ENCODE results near the gene NPTX1. TPM values are rescaled to one million over a fixed set of nuclear protein-coding genes. Genes with fewer than 3 reads are reported as not detected.

Gene NPTX1
- total and polyA plus RNA-seq, 9 of the 15 experiments (the other 6 are each of a cell fraction or from before 2014, with no cell fraction given), result 0.04 TPM; not detected in 8

GRCh38 chr17:80457236-80457856 lies 19.1 kb downstream of the NPTX1 start:
- Histone ChIP-seq H3K9ac (ENCODE audit: insufficient read depth in 1 of 2, low read depth in 2 of 2, low read length in 2 of 2) (peak overlapping the region in 1 of 2 experiments; percentile 82; a peak in 1 of 4 replicates), H3K9me3 (replicated peaks; ENCODE audit: control insufficient read depth, insufficient read depth, low read depth, low read length) (no peaks in the 10 kb centered on the region), H3K4me1 (replicated peaks in 1 of 2; ENCODE audit: control insufficient read depth in 2 of 2, insufficient read depth in 2 of 2, low read length in 2 of 2) (peaks cover 36 to 53% of the 10 kb centered on the region in 2 experiments), H3K4me2 (ENCODE audit: insufficient read depth, low read length) (peak overlapping the region; percentile 71), H2AFZ (ENCODE audit: low read depth, low read length) (peak overlapping the region; percentile 30; the same call in 1 of the 2 replicates), H3K36me3 (ENCODE audit: control insufficient read depth, insufficient read depth, low read length) (no peaks in the 10 kb centered on the region), H3K27ac (ENCODE audit: extremely low read depth, low read depth, low read length) (no peak overlapping the region), H3K27me3 (ENCODE audit: control insufficient read depth in 2 of 2, insufficient read depth in 2 of 2, low read length in 2 of 2) (peaks cover 18 to 39% of the 10 kb centered on the region in 2 experiments; a peak in 4 of 5 replicates), H4K20me1 (replicated peaks; ENCODE audit: control insufficient read depth, insufficient read depth, low read length) (peaks cover 8% of the 10 kb centered on the region; the same call in 1 of the 2 replicates), H3K4me3 (no peak overlapping the region), H3K79me2 (ENCODE audit: control insufficient read depth, insufficient read depth, low read length) (peaks cover 3% of the 10 kb centered on the region; the same call in 2 of the 3 replicates), H3K9me1 (ENCODE audit: control insufficient read depth, insufficient read depth, low read length) (no peaks in the 10 kb centered on the region)
- no TSS peak for BruUV-seq (replicated peaks)
- CTCF ChIA-PET (ENCODE audit: low intra/inter-chr PET ratio), result no interaction called here
- FAIRE-seq, result peak; percentile 89
- ATAC-seq, result no peak
- intact Hi-C loops (cut with micrococcal nuclease), result no loop called here
- POLR2A ChIA-PET, result interaction anchor here (0.6 kb wide), 1 partner anchor 38 kb away, joined by 3 read pairs; no protein-coding TSS in a partner anchor
- peak; percentile 47 to 69 (median 50) for DNase-seq (ENCODE audit: extremely low read depth in 1 of 4, low spot score in 3 of 4)
- in situ Hi-C loops (cut with MboI), result no loop called here
- 19% methylated on average over 12 of the region's 15 CpGs for WGBS (ENCODE audit: insufficient coverage, low coverage, missing lambda C conversion rate)
- TF ChIP-seq GATA2 (CRISPR knock-in tag; IDR thresholded peaks at IDR 0.05) (no peak), FOXA1 (IDR thresholded peaks at IDR 0.05; ENCODE audit: borderline replicate concordance) (no peak), NR0B1 (IDR thresholded peaks at IDR 0.05; ENCODE audit: partially characterized antibody) (no peak), SMARCB1 (IDR thresholded peaks at IDR 0.05; ENCODE audit: insufficient read length, low read depth) (no peak), MEIS2 (IDR thresholded peaks at IDR 0.05; ENCODE audit: partially characterized antibody) (no peak), PPARD (CRISPR knock-in tag; IDR thresholded peaks at IDR 0.05) (no peak), ZNF146 (CRISPR knock-in tag; IDR thresholded peaks at IDR 0.05; ENCODE audit: unreplicated experiment) (no peak), ID3 (CRISPR knock-in tag; IDR thresholded peaks at IDR 0.05) (no peak), ID3 (tag; IDR thresholded peaks at IDR 0.05) (no peak), DACH1 (IDR thresholded peaks at IDR 0.05; ENCODE audit: partially characterized antibody) (no peak), THRAP3 (IDR thresholded peaks at IDR 0.05; ENCODE audit: borderline replicate concordance) (no peak), POLR2H (tag; IDR thresholded peaks at IDR 0.05; ENCODE audit: low read depth) (no peak), SREBF2 (CRISPR knock-in tag; IDR thresholded peaks at IDR 0.05) (no peak), NR2F6 (CRISPR knock-in tag; IDR thresholded peaks at IDR 0.05) (no peak), FOXP4 (CRISPR knock-in tag; IDR thresholded peaks at IDR 0.05; ENCODE audit: borderline replicate concordance) (no peak), ZNF395 (CRISPR knock-in tag; IDR thresholded peaks at IDR 0.05) (no peak; the same call in 1 of the 2 replicates), HNRNPH1 (optimal IDR thresholded peaks at IDR 0.05; ENCODE audit: low read depth, low read length) (no peak)
